ENCODE measurements around the gene NFKBIE. TPM values are rescaled to one million over a fixed set of nuclear protein-coding genes. Genes with fewer than 3 reads are reported as not detected.
"Not testable (repeated sequence)": the region's sequence is repeated elsewhere in the genome, so short reads cannot be mapped to it uniquely, and the experiment has no call there.

NFKBIE gene, protein sequence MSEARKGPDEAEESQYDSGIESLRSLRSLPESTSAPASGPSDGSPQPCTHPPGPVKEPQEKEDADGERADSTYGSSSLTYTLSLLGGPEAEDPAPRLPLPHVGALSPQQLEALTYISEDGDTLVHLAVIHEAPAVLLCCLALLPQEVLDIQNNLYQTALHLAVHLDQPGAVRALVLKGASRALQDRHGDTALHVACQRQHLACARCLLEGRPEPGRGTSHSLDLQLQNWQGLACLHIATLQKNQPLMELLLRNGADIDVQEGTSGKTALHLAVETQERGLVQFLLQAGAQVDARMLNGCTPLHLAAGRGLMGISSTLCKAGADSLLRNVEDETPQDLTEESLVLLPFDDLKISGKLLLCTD
- total RNA-seq (2014; rRNA removed; shearing (Covaris generic)) (19.8 and 25.9 TPM in 2 replicates), polyA plus RNA-seq (2016; fragmentation: Nextera tagmentation; extraction: Ambion mirVana) (12.8 and 14.6 TPM in 2 replicates)
- long read RNA-seq, transcript NFKBIE-201 (6 exons, 2,581 nt) = major isoform, 18 of 20 reads
- long read RNA-seq, partial matches to known transcripts = 0 of 20 reads
- long read RNA-seq, other reads (novel, unspliced or antisense) = 2 of 20 reads

- H3K4me3 ChIP-seq = peak within 1 kb of the TSS; percentile 88
- Mint-ChIP-seq H3K36me3 (ENCODE audit: low read depth) (peaks cover 10% of the 10 kb centered on the region), H3K9me3 (no peaks in the 10 kb centered on the region), H3K27me3 (ENCODE audit: insufficient read depth, low read depth, poor library complexity) (peaks cover 42% of the 10 kb centered on the region), H3K4me3 (peak within 1 kb of the TSS; percentile 86), H3K4me1 (peaks cover 53% of the 10 kb centered on the region), H3K27ac (no peak within 1 kb of the TSS)
- H3F3A ChIP-seq (replicated peaks; ENCODE audit: low read depth) = 0 out of 2 replicates have a peak, but pooled peaks cover 17% of the 10 kb centered on the region
- H3K79me2 ChIP-seq (replicated peaks; ENCODE audit: insufficient read depth) = peaks cover 9% of the 10 kb centered on the region; the same call in 1 of the 2 replicates
- H3K27ac ChIP-seq (ENCODE audit: low read depth) = no peak within 1 kb of the TSS
- peak within 1 kb of the TSS; percentile 87 for H2AFZ ChIP-seq
- peaks cover 31% of the 10 kb centered on the region for H3K4me1 ChIP-seq (ENCODE audit: insufficient read depth)
- H3K4me2 ChIP-seq = peak within 1 kb of the TSS; percentile 98
- TF ChIP-seq, protein P1, sequence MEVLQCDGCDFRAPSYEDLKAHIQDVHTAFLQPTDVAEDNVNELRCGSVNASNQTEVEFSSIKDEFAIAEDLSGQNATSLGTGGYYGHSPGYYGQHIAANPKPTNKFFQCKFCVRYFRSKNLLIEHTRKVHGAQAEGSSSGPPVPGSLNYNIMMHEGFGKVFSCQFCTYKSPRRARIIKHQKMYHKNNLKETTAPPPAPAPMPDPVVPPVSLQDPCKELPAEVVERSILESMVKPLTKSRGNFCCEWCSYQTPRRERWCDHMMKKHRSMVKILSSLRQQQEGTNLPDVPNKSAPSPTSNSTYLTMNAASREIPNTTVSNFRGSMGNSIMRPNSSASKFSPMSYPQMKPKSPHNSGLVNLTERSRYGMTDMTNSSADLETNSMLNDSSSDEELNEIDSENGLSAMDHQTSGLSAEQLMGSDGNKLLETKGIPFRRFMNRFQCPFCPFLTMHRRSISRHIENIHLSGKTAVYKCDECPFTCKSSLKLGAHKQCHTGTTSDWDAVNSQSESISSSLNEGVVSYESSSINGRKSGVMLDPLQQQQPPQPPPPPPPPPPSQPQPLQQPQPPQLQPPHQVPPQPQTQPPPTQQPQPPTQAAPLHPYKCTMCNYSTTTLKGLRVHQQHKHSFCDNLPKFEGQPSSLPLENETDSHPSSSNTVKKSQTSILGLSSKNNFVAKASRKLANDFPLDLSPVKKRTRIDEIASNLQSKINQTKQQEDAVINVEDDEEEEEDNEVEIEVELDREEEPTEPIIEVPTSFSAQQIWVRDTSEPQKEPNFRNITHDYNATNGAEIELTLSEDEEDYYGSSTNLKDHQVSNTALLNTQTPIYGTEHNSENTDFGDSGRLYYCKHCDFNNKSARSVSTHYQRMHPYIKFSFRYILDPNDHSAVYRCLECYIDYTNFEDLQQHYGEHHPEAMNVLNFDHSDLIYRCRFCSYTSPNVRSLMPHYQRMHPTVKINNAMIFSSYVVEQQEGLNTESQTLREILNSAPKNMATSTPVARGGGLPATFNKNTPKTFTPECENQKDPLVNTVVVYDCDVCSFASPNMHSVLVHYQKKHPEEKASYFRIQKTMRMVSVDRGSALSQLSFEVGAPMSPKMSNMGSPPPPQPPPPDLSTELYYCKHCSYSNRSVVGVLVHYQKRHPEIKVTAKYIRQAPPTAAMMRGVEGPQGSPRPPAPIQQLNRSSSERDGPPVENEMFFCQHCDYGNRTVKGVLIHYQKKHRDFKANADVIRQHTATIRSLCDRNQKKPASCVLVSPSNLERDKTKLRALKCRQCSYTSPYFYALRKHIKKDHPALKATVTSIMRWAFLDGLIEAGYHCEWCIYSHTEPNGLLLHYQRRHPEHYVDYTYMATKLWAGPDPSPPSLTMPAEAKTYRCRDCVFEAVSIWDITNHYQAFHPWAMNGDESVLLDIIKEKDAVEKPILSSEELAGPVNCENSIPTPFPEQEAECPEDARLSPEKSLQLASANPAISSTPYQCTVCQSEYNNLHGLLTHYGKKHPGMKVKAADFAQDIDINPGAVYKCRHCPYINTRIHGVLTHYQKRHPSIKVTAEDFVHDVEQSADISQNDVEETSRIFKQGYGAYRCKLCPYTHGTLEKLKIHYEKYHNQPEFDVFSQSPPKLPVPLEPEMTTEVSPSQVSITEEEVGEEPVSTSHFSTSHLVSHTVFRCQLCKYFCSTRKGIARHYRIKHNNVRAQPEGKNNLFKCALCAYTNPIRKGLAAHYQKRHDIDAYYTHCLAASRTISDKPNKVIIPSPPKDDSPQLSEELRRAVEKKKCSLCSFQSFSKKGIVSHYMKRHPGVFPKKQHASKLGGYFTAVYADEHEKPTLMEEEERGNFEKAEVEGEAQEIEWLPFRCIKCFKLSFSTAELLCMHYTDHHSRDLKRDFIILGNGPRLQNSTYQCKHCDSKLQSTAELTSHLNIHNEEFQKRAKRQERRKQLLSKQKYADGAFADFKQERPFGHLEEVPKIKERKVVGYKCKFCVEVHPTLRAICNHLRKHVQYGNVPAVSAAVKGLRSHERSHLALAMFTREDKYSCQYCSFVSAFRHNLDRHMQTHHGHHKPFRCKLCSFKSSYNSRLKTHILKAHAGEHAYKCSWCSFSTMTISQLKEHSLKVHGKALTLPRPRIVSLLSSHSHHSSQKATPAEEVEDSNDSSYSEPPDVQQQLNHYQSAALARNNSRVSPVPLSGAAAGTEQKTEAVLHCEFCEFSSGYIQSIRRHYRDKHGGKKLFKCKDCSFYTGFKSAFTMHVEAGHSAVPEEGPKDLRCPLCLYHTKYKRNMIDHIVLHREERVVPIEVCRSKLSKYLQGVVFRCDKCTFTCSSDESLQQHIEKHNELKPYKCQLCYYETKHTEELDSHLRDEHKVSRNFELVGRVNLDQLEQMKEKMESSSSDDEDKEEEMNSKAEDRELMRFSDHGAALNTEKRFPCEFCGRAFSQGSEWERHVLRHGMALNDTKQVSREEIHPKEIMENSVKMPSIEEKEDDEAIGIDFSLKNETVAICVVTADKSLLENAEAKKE (CRISPR knock-in tag; IDR thresholded peaks at IDR 0.05) = no peak
- TF ChIP-seq, protein P2, sequence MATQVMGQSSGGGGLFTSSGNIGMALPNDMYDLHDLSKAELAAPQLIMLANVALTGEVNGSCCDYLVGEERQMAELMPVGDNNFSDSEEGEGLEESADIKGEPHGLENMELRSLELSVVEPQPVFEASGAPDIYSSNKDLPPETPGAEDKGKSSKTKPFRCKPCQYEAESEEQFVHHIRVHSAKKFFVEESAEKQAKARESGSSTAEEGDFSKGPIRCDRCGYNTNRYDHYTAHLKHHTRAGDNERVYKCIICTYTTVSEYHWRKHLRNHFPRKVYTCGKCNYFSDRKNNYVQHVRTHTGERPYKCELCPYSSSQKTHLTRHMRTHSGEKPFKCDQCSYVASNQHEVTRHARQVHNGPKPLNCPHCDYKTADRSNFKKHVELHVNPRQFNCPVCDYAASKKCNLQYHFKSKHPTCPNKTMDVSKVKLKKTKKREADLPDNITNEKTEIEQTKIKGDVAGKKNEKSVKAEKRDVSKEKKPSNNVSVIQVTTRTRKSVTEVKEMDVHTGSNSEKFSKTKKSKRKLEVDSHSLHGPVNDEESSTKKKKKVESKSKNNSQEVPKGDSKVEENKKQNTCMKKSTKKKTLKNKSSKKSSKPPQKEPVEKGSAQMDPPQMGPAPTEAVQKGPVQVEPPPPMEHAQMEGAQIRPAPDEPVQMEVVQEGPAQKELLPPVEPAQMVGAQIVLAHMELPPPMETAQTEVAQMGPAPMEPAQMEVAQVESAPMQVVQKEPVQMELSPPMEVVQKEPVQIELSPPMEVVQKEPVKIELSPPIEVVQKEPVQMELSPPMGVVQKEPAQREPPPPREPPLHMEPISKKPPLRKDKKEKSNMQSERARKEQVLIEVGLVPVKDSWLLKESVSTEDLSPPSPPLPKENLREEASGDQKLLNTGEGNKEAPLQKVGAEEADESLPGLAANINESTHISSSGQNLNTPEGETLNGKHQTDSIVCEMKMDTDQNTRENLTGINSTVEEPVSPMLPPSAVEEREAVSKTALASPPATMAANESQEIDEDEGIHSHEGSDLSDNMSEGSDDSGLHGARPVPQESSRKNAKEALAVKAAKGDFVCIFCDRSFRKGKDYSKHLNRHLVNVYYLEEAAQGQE (IDR thresholded peaks at IDR 0.05; ENCODE audit: unreplicated experiment) = no peak
- TF ChIP-seq POLR2AphosphoS5 (IDR thresholded peaks at IDR 0.05; ENCODE audit: low read depth) = peak; percentile 84
- no peak for TF ChIP-seq CREB1 (CRISPR knock-in tag; IDR thresholded peaks at IDR 0.05; ENCODE audit: low read depth)
- TF ChIP-seq, protein P3, sequence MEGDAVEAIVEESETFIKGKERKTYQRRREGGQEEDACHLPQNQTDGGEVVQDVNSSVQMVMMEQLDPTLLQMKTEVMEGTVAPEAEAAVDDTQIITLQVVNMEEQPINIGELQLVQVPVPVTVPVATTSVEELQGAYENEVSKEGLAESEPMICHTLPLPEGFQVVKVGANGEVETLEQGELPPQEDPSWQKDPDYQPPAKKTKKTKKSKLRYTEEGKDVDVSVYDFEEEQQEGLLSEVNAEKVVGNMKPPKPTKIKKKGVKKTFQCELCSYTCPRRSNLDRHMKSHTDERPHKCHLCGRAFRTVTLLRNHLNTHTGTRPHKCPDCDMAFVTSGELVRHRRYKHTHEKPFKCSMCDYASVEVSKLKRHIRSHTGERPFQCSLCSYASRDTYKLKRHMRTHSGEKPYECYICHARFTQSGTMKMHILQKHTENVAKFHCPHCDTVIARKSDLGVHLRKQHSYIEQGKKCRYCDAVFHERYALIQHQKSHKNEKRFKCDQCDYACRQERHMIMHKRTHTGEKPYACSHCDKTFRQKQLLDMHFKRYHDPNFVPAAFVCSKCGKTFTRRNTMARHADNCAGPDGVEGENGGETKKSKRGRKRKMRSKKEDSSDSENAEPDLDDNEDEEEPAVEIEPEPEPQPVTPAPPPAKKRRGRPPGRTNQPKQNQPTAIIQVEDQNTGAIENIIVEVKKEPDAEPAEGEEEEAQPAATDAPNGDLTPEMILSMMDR (conservative IDR thresholded peaks at IDR 0.05; ENCODE audit: low read depth in 2 of 2) = peak; percentile 15 to 55; a peak in 2 of 4 replicates
- DNase-seq (ENCODE audit: low spot score) (peak; percentile 97), ATAC-seq (peak; percentile 58)
- peaks cover 6% of the 10 kb centered on the region; the same call in 1 of the 2 replicates for H4K20me1 ChIP-seq (replicated peaks; ENCODE audit: insufficient read depth)
- no peaks in the 10 kb centered on the region for H3K36me3 ChIP-seq (ENCODE audit: insufficient read depth)
- no peaks in the 10 kb centered on the region for H3K9me2 ChIP-seq (ENCODE audit: insufficient read depth)
- peaks cover 19% of the 10 kb centered on the region for H3K27me3 ChIP-seq (ENCODE audit: insufficient read depth)
These were observed at the start of gene NFKBIE for GRCh38 chr6:44265007-44265721. Gene NFKBIE (minus strand): TSS chr6:44265551. CDS start chr6:44265346, 205 bp downstream.

- H3K79me2 ChIP-seq (replicated peaks; ENCODE audit: insufficient read depth) = peaks cover 10% of the 10 kb centered on the region
- not testable (repeated sequence) for H3K27ac ChIP-seq (ENCODE audit: low read depth); H3F3A ChIP-seq (replicated peaks; ENCODE audit: low read depth); H3K27ac Mint-ChIP-seq; H3K4me2 ChIP-seq; ATAC-seq; H3K9me2 ChIP-seq (ENCODE audit: insufficient read depth); DNase-seq (ENCODE audit: low spot score); H3K4me3 ChIP-seq; H3K27me3 ChIP-seq (ENCODE audit: insufficient read depth); H4K20me1 ChIP-seq (replicated peaks; ENCODE audit: insufficient read depth); H2AFZ ChIP-seq; H3K4me3 Mint-ChIP-seq; H3K36me3 ChIP-seq (ENCODE audit: insufficient read depth); H3K27me3 Mint-ChIP-seq (ENCODE audit: insufficient read depth, low read depth, poor library complexity); H3K9me3 Mint-ChIP-seq; H3K4me1 ChIP-seq (ENCODE audit: insufficient read depth)
- H3K4me1 Mint-ChIP-seq = peaks cover 13% of the 10 kb centered on the region; the same call in 2 of the 3 replicates
- peaks cover 29% of the 10 kb centered on the region for H3K36me3 Mint-ChIP-seq (ENCODE audit: low read depth)
These were observed 49.3 kb upstream of the NFKBIE start for GRCh38 chr6:44314657-44315056.

Data from GM23338 (cell line).